ENCODE results near the gene FOXL3.
A peak's percentile ranks its signal among the peaks of the same experiment; 100 is the strongest.
"Not testable (repeated sequence)": the region's sequence is repeated elsewhere in the genome, so short reads cannot be mapped to it uniquely, and the experiment has no call there.

The FOXL3 gene

GRCh38 chr7:255038-255435, 34.9 kb upstream of the FOXL3 start:
- DNase-seq (ENCODE audit: low spot score): no peak

- DNase-seq (ENCODE audit: low spot score): no peak
These were observed 34.1 kb upstream of the FOXL3 start for GRCh38 chr7:255721-256361.

DNA sequence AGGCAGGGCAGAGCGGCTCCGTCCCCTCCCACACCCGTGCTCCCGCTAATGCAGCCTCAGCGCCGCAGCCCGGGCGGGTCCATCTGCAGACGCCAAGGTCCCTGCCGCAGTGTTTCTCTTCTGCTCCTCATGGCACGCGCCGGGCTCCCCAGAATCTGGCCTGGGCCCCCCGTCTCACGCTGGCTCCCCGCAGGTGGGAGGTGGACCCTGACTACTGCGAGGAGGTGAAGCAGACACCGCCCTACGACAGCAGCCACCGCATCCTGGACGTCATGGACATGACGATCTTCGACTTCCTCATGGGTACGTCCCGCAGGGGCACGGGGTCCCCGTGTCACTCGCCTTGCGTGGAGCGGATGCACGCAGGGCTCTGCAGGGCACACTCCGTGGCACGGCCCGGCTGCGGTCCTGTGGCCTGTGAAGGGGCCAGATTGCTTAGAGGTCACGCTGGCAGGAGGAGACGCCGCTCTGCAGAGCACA, 33.5 kb upstream of the FOXL3 start:
- no peak for DNase-seq (ENCODE audit: low spot score)

GRCh38 chr7:256981-257646, 32.9 kb upstream of the FOXL3 start:
- DNase-seq (ENCODE audit: low spot score): no peak

DNA sequence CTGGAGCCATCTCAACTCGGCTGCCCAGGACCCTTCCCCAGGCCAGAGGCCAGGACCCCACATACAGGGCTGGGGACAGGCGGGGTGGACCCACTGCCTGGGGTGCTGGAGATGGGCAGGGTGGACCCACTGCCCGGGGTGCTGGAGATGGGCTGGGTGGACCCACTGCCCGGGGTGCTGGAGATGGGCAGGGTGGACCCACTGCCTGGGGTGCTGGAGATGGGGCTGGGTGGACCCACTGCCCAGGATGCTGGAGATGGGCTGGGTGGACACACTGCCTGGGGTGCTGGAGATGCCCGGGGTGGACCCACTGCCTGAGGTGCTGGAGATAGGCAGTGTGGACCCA, 32.4 kb upstream of the FOXL3 start:
- no peak for DNase-seq (ENCODE audit: low spot score)

GRCh38 chr7:258476-259190, 31.3 kb upstream of the FOXL3 start:
- DNase-seq (ENCODE audit: low spot score): no peak

GRCh38 chr7:259191-259505, 30.8 kb upstream of the FOXL3 start:
- no peak for DNase-seq (ENCODE audit: low spot score)

DNA sequence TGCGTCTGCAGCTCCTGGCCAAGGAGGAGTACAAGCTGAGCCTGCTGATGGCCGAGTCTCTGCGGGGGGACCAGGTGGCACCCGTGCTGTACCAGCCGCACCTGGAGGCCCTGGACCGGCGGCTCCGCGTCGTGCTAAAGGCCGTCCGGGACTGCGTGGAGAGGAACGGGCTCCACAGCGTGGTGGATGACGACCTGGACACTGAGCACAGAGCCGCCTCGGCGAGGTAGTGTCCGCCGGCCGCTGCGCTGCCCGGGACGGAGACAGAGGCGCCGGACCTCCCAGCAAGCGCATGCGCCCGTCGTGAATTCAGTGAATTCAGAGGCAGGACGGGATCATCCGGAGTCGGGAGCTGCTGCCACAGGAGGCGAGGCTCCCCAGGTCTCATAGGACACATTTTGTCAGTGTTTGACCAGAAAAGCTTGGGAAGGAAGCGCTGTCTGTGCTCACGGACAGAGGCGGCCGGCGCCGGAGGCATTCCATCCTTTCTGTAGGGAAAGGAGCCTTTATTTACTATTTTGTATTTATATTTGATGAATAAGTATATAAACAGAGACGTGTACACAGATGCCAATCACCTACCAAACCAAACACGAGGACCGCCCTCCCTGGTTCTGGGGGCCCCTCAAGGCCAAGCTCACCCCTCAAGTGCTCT, 30.1 kb upstream of the FOXL3 start:
- DNase-seq (ENCODE audit: low spot score): no peak

DNA sequence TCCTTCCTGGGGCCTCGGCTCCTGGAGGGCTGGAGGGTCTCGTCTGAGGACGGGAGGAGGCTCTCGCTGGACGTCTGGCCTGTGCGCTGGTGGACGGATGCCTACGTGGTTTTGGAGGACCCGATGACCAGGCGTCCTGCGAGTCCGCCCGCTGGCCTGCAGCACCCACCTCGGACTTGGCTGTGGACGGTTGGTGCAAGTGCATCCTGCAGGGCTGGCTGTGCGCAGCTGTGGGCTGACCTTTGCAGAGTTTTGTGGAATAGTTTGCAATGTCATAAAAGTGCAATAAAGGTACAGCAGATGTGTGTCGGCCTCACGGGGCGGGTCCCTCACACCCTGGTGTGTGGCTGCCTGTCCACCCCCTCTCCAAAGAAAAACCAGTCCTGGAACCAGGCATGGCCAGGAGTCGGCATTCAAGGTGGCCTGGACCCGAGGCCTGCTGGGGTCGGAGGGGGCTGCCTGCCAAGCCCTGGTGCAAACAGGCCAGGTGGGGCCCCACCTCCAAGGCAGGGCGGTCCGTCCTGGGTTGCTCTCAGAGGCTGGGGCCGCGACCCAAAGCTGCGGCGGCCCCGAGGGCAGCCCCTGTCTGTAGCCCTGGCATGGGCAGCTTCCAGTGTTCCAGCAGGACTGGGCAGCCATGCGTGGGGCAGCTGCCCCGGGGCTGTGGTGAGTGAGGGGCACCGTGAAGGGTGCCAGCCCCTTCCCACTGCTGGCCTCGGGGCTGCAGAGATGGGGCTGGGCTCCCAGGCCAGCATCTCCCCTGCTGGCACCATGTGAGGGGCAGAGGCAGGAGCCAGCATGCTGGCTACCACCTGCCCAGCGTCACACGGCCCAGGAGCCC, 29.3 kb upstream of the FOXL3 start:
- no peak for DNase-seq (ENCODE audit: low spot score)

GRCh38 chr7:261341-262250, 28.4 kb upstream of the FOXL3 start:
- DNase-seq (ENCODE audit: low spot score): no peak

DNA sequence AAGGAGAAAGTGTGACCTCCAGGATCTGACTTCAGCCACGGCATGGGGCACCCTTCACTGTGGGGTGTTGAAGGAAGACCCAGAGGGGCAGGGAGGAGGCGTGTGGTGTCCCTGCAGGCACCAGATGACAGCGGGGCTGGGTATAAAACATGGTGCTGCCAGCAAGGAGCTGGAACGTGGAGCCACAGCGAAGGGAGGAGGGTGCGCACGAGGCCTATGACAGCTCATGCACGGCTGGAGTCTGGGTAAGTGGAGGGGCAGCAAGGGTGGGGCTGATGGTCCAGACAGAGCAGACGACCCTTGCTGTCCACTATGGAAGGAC, 27.8 kb upstream of the FOXL3 start:
- DNase-seq (ENCODE audit: low spot score): no peak

DNA sequence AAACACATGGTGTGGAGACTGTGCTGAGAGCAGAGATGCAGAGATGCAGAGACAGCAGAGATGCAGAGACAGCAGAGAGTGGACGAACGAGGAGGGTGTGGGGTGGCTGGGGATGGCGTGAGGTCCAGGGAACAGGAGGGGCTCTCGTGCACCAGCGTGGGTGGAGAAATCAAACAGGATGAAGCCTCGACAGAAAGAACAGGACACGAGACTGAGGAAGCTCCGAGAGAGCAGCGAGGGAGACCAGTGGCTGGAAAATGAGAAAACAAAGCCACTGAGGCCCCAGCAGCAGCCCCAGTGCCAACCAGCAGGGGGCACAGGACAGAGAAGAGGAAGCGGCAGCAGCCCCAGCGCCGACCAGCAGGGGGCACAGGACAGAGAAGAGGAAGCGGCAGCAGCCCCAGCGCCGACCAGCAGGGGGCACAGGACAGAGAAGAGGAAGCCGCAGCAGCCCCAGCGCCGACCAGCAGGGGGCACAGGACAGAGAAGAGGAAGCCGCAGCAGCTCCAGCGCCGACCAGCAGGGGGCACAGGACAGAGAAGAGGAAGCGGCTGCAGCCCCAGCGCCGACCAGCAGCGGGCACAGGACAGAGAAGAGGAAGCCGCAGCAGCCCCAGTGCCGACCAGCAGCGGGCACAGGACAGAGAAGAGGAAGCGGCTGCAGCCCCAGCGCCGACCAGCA, 27.2 kb upstream of the FOXL3 start:
- not testable (repeated sequence) for DNase-seq (ENCODE audit: low spot score)

DNA sequence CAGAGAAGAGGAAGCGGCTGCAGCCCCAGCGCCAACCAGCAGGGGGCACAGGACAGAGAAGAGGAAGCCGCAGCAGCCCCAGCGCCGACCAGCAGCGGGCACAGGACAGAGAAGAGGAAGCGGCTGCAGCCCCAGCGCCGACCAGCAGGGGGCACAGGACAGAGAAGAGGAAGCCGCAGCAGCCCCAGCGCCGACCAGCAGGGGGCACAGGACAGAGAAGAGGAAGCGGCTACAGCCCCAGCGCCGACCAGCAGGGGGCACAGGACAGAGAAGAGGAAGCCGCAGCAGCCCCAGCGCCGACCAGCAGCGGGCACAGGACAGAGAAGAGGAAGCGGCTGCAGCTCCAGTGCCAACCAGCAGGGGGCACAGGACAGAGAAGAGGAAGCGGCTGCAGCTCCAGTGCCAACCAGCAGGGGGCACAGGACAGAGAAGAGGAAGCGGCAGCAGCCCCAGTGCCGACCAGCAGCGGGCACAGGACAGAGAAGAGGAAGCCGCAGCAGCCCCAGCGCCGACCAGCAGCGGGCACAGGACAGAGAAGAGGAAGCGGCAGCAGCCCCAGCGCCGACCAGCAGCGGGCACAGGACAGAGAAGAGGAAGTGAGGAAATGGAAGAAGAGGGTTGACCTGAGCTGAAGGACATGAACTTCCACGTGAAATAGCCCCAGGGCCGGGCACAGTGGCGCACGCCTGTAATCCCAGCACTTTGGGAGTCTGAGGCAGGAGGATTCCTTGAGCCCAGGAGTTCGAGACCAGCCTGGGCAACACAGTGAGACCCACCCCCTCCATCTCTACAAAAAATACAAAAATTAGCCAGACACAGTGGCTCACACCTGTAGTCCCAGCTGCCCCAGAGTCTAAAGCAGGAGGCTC, 26.3 kb upstream of the FOXL3 start:
- DNase-seq (ENCODE audit: low spot score): not testable (repeated sequence)

GRCh38 chr7:264541-265191, 25.3 kb upstream of the FOXL3 start:
- DNase-seq (ENCODE audit: low spot score): peak; percentile 26

DNA sequence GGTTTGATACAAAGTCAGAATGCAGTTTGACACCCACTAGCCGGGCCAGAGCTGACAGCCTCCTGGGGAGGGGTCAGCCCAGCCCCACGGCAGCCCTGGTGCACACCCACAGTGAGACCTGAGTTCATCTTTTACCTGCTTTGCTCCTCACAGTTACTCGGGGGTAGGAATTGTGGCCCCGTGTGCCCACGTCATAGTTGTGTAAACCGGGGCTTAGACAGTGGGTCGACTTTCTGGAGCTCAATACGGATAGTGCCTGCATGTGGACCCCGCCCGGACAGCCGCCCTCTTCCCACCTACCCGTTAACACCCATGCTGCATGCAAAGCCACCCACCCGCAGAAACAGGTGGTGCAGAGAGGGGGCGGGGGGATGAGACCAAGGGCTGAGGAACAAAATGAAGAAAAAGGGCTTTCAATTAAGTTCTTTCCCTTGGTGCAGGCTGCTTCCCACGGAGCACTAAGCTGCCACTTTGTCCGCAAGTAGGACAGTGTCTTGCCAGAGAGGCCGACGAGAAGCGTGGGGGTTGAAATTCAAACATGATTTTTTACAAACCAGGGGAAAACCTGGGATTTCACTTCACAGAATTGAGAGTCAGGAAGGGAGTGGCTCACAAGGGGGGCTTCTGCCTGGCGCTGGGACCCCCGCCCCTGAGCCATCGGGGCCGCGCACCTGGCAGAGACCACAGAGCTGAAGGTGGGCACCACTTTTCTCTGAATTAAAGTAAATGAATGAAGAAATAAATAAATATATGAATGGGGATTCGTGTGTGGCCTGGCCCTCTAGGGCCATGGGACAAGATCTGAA, 24.6 kb upstream of the FOXL3 start:
- no peak for DNase-seq (ENCODE audit: low spot score)

GRCh38 chr7:265998-266850, 23.7 kb upstream of the FOXL3 start:
- no peak for DNase-seq (ENCODE audit: low spot score)

Measured in LoVo (cell line).